ENCODE results near the gene MBOAT2.

DNA sequence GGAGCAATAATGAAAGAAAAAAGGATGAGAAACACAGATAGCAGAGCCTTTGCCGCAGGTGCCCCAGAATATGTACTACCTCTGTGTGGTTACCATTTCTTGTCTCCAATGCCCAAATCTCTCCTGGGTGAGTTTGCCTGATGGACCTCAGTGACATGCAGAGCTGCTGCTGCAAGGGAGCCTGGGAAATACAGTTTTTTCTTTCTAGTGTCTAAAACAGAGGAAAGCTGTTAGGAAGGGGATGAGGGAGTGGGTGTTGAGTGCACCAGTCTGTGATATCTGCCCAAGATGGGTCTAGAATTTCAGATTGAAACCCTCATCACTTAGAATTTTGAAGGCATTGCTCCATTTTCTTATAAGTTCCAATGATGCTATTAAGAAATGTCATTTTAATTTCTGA lies 9.9 kb upstream of the MBOAT2 start:
- TF ChIP-seq POLR2AphosphoS5 (IDR thresholded peaks at IDR 0.05; ENCODE audit: low read depth, low read length) (no peak), POLR2A (IDR thresholded peaks at IDR 0.05; ENCODE audit: low read depth, low read length) (no peak), TAF1 (IDR thresholded peaks at IDR 0.05; ENCODE audit: borderline replicate concordance, low read depth, low read length) (no peak)
